Gastrocnemius medialis (tissue), 4 donors: ENCODE measurements around the gene TRIM45. TPM values are rescaled to one million over a fixed set of nuclear protein-coding genes. Genes with fewer than 3 reads are reported as not detected.

ENCODE experiments used
- ATAC-seq, 2 donors: fragments of 150-250 bp; one replicate each; pipeline ENCODE4 v1.9.1; 2016
- DNase-seq, 2 donors: peaks; one replicate each; pipeline ENCODE4 v3.0.0-alpha.2; 2019
- H3K27ac ChIP-seq, 4 donors: fragments of 200-600 bp; sonication (generic); 1 replicate in 1 of 4; 2 replicates in 3 of 4; pipeline ENCODE4 v1.5.1; 2016 to 2018; ENCODE audit warnings: mild to moderate bottlenecking in 2 of 4, moderate library complexity in 1 of 4
- H3K27me3 ChIP-seq, 3 donors: fragments of 200-600 bp; sonication (generic) in 2 of 3; 1 replicate in 1 of 3; 2 replicates in 2 of 3; pipeline versions ENCODE4 v1.5.1 to v1.6.0; 2016 to 2019; ENCODE audit warnings: mild to moderate bottlenecking in 1 of 3, moderate library complexity in 1 of 3
- H3K36me3 ChIP-seq, 2 donors: fragments of 200-600 bp; sonication (generic) in 1 of 2; one replicate each; pipeline ENCODE4 v1.5.1; 2017 to 2018
- H3K4me1 ChIP-seq, 2 donors: fragments of 200-600 bp; sonication (generic) in 1 of 2; one replicate each; pipeline ENCODE4 v1.5.1; 2016 to 2017; ENCODE audit warnings: mild to moderate bottlenecking in 2 of 2
- H3K4me3 ChIP-seq, 4 donors: fragments of 200-600 bp; sonication (generic) in 3 of 4; 1 replicate in 1 of 4; 2 replicates in 3 of 4; pipeline ENCODE4 v1.5.1; 2016 to 2019; ENCODE audit warnings: mild to moderate bottlenecking in 2 of 4
- H3K9me3 ChIP-seq, 3 donors: fragments of 200-600 bp; sonication (generic) in 2 of 3; 1 replicate in 1 of 3; 2 replicates in 2 of 3; pipeline ENCODE4 v1.5.1; 2016 to 2019
- POLR2A ChIP-seq, 2 donors: fragments of 450-650 bp; IDR thresholded peaks; one replicate each; pipeline ENCODE4 v1.6.1; 2017; ENCODE audit warnings: antibody characterized with exemption in 2 of 2, mild to moderate bottlenecking in 2 of 2, moderate library complexity in 2 of 2
- in situ Hi-C, 4 donors: fragments of 200-750 bp; cut with MboI; loops; one replicate each; pipeline versions ENCODE4 v1.15.0 to v1.8.0; 2017; ENCODE audit warnings: low sequenced_read_pairs in 4 of 4
- intact Hi-C: fragments of 100-400 bp; cut with DNase I; formaldehyde crosslinking; loops from one replicate; pipeline ENCODE4 v1.15.1; 2023; ENCODE audit warnings: low total_unique reads
- total RNA-seq, 4 donors: library from RNA; depleted of rRNA; stranded (reverse); fragments of >200 nt; gene quantifications; one replicate each; pipeline versions ENCODE4 v1.1.0 to v1.2.3, GENCODE V29; 2016
- TF ChIP-seq, protein P1 (sequence below), 5 experiments: fragments of 450-650 bp in 3 of 5; fragments of 200-600 bp in 2 of 5; sonication (generic) in 2 of 5; IDR thresholded peaks in 4 of 5; conservative IDR thresholded peaks in 1 of 5; 1 replicate in 4 of 5; 2 replicates in 1 of 5; pipeline ENCODE4 v1.5.1; 2016 to 2019; ENCODE audit warnings: antibody characterized with exemption in 5 of 5, mild to moderate bottlenecking in 3 of 5, moderate library complexity in 3 of 5

The TRIM45 gene
- total RNA-seq, 4 donors from 2014 or later: 2.4 to 9.4 (median 5.2) TPM

- H3K27ac ChIP-seq: peak overlapping the region in 3 of 4 donors; percentile 4 to 52 (median 29)
- H3K4me3 ChIP-seq: no peak overlapping the region
- in situ Hi-C loops: loop anchor here (5.0 kb wide), 2 partner anchors 51 to 56 kb away; no protein-coding TSS in a partner anchor
Observed at GRCh38 chr1:117128323-117129079, 7.0 kb upstream of the TRIM45 start.

GRCh38 chr1:117127795-117128194 is 6.2 kb upstream of the TRIM45 start:
- Histone ChIP-seq H3K4me1 (peaks cover 14 to 23% of the 10 kb centered on the region in 2 donors), H3K27ac (peak overlapping the region in 3 of 4 donors; percentile 4 to 52 (median 29)), H3K9me3 (no peaks in the 10 kb centered on the region), H3K4me3 (no peak overlapping the region), H3K36me3 (no peaks in the 10 kb centered on the region), H3K27me3 (no peaks in the 10 kb centered on the region)
- in situ Hi-C loops: loop anchor here (5.0 kb wide), 2 partner anchors 50 to 55 kb away; no protein-coding TSS in a partner anchor
- DNase-seq: no peak
- TF ChIP-seq, protein P1, sequence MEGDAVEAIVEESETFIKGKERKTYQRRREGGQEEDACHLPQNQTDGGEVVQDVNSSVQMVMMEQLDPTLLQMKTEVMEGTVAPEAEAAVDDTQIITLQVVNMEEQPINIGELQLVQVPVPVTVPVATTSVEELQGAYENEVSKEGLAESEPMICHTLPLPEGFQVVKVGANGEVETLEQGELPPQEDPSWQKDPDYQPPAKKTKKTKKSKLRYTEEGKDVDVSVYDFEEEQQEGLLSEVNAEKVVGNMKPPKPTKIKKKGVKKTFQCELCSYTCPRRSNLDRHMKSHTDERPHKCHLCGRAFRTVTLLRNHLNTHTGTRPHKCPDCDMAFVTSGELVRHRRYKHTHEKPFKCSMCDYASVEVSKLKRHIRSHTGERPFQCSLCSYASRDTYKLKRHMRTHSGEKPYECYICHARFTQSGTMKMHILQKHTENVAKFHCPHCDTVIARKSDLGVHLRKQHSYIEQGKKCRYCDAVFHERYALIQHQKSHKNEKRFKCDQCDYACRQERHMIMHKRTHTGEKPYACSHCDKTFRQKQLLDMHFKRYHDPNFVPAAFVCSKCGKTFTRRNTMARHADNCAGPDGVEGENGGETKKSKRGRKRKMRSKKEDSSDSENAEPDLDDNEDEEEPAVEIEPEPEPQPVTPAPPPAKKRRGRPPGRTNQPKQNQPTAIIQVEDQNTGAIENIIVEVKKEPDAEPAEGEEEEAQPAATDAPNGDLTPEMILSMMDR (IDR thresholded peaks at IDR 0.05 in 4 of 5, conservative IDR thresholded peaks at IDR 0.05 in 1 of 5): no peak
- TF ChIP-seq POLR2A (IDR thresholded peaks at IDR 0.05): no peak
- intact Hi-C loops: loop anchor here (1.0 to 10.0 kb wide), 3 partner anchors 59 to 753 kb away; partner anchors contain the start of gene ATP1A1
- peak; percentile 50 to 62 for ATAC-seq

More at GRCh38 chr1:117128323-117129079, 7.0 kb upstream of the TRIM45 start:
- peak; percentile 41 to 57 for ATAC-seq
- H3K4me1 ChIP-seq: peaks cover 7 to 16% of the 10 kb centered on the region in 2 donors
- TF ChIP-seq, protein P1 (IDR thresholded peaks at IDR 0.05 in 4 of 5, conservative IDR thresholded peaks at IDR 0.05 in 1 of 5): peak; percentile 57 to 68 (median 63)
- TF ChIP-seq POLR2A (IDR thresholded peaks at IDR 0.05): no peak
- no peaks in the 10 kb centered on the region for H3K36me3 ChIP-seq
- DNase-seq: no peak
- no peaks in the 10 kb centered on the region for H3K9me3 ChIP-seq
- no peaks in the 10 kb centered on the region for H3K27me3 ChIP-seq
- intact Hi-C loops: loop anchor here (1.0 to 10.0 kb wide), 3 partner anchors 60 to 754 kb away; partner anchors contain the start of gene ATP1A1

DNA sequence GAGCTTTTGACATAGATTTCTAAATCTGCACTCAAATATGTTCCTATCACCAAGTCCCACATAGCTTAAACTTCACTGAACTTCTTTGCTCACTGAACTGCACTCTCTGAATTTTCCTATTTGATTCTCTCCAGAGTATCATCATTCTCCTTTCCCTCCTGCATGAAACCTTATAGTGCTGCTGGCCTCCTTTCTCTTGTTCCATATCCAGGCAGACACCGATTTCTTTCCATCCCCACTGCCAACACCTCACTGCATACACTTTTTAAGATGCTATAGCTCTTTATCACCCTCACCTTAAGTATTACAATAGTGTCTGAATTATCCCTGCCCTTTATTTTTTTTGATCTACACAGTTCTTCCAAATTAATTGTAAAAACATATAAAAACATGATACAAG is 3.1 kb upstream of the TRIM45 start:
- in situ Hi-C loops (loop anchor here (5.0 kb wide), 2 partner anchors 47 to 52 kb away; no protein-coding TSS in a partner anchor), intact Hi-C loops (loop anchor here (5.0 to 10.0 kb wide), 3 partner anchors 158 to 750 kb away; partner anchors contain the start of gene ATP1A1)
- no peak for DNase-seq

GRCh38 chr1:117123274-117123673 is 1.7 kb upstream of the TRIM45 start:
- no peaks in the 10 kb centered on the region for H3K27me3 ChIP-seq
- H3K9me3 ChIP-seq: no peaks in the 10 kb centered on the region
- intact Hi-C loops: loop anchor here (5.0 to 10.0 kb wide), 3 partner anchors 159 to 748 kb away; partner anchors contain the start of gene ATP1A1
- DNase-seq (no peak), ATAC-seq (no peak)
- TF ChIP-seq, protein P1 (IDR thresholded peaks at IDR 0.05 in 4 of 5, conservative IDR thresholded peaks at IDR 0.05 in 1 of 5): no peak
- no peak for TF ChIP-seq POLR2A (IDR thresholded peaks at IDR 0.05)
- H3K4me1 ChIP-seq: peaks cover 45 to 49% of the 10 kb centered on the region in 2 donors
- peak overlapping the region; percentile 87 to 97 (median 92) for H3K27ac ChIP-seq
- in situ Hi-C loops: no loop called here
- H3K36me3 ChIP-seq: no peaks in the 10 kb centered on the region
- H3K4me3 ChIP-seq: no peak overlapping the region

More for the DNA sequence above, 3.1 kb upstream of the TRIM45 start:
- H3K4me1 ChIP-seq: peaks cover 35 to 40% of the 10 kb centered on the region in 2 donors
- H3K27ac ChIP-seq: peak overlapping the region; percentile 87 to 97 (median 92)
- no peaks in the 10 kb centered on the region for H3K36me3 ChIP-seq
- TF ChIP-seq, protein P1 (IDR thresholded peaks at IDR 0.05 in 4 of 5, conservative IDR thresholded peaks at IDR 0.05 in 1 of 5): no peak
- TF ChIP-seq POLR2A (IDR thresholded peaks at IDR 0.05): no peak
- no peak for ATAC-seq
- no peaks in the 10 kb centered on the region for H3K27me3 ChIP-seq
- H3K4me3 ChIP-seq: no peak overlapping the region
- no peaks in the 10 kb centered on the region for H3K9me3 ChIP-seq
